ENCODE measurements around the gene CRLF1. TPM values are rescaled to one million over a fixed set of nuclear protein-coding genes. Genes with fewer than 3 reads are reported as not detected.

Gene CRLF1
- total and polyA plus RNA-seq, 2 donors (not counting 1 experiment from before 2014, with no cell fraction given), result not detected

DNA sequence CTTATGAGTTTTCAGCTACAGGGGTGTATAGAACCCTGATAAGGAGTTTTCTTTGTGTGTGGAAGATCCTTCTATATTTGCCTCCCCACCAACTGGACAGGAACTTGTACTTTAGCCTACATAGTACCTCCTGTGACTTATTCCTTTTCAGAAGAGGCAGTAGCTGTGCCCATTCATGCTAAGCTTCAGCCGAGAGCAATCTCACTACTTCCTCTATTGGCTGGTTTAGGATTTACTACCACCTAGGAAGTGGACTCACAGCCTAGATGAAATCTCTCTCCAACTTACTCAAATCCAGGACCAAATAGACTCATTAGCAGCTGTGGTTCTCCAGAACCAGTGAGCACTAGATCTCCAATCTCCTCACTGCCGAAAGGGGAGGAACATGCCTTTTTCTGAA, 20.3 kb downstream of the CRLF1 start:
- POLR2A ChIA-PET, result interaction anchor here (3.0 kb wide), 1 partner anchor 15 kb away, joined by 9 read pairs; the partner anchor contains the start of gene UBA52
- 0% methylated on average over 1 of the region's 2 CpGs for WGBS (ENCODE audit: insufficient coverage)

DNA sequence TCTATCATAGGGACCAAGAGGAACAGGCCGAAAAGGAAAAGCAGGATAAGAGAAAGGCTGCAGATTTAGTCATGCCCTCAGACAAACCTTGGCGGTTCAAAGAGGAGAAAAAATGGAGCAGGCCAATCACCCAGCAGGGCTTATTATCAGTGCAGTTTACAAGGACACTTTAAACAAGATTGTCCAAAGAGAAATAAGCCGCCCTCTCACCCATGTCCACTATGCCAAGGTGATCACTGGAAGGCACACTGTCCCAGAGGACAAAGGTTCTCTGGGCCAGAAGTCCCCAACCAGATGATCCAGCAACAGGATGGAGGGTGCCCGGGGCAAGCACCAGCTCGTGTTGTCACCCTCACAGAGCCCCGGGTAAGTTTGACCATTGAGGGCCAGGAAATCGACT, 26.3 kb downstream of the CRLF1 start:
- Histone ChIP-seq H3K9me3 (ENCODE audit: control extremely low read depth in 1 of 3, control insufficient read depth in 2 of 3, insufficient read depth in 1 of 3, low read length in 2 of 3) (no peaks in the 10 kb centered on the region), H3K9ac (ENCODE audit: low read length) (no peak overlapping the region), H2AFZ (ENCODE audit: insufficient read depth, low read depth, low read length, poor library complexity, severe bottlenecking) (no peak overlapping the region), H4K20me1 (ENCODE audit: control insufficient read depth, insufficient read depth, low read length, poor library complexity, severe bottlenecking) (peaks cover 5% of the 10 kb centered on the region), H3K79me2 (ENCODE audit: control insufficient read depth, insufficient read depth, low read length) (no peaks in the 10 kb centered on the region), H3K4me1 (ENCODE audit: control insufficient read depth in 2 of 2, insufficient read depth in 2 of 2, low read length in 2 of 2) (peaks cover 0 to under 1% of the 10 kb centered on the region in 2 donors), H3K4me2 (replicated peaks; ENCODE audit: low read depth, low read length, poor library complexity, severe bottlenecking) (no peak overlapping the region), H3K4me3 (ENCODE audit: control extremely low read depth in 1 of 5, extremely low read depth in 1 of 5, insufficient read depth in 1 of 5, low read depth in 2 of 5, low read length in 4 of 5) (no peak overlapping the region), H3K27me3 (replicated peaks in 1 of 4; ENCODE audit: control extremely low read depth in 1 of 4, control insufficient read depth in 3 of 4, insufficient read depth in 4 of 4, low read length in 3 of 4) (no peaks in the 10 kb centered on the region), H3K36me3 (replicated peaks in 1 of 2; ENCODE audit: control extremely low read depth in 1 of 2, control insufficient read depth in 1 of 2, extremely low read depth in 1 of 2, insufficient read depth in 2 of 2, low read length in 1 of 2) (peaks cover 0 to 23% of the 10 kb centered on the region in 2 experiments), H3K27ac (ENCODE audit: low read length in 2 of 2) (no peak overlapping the region)
- no peaks in the 10 kb centered on the region for H3K4me1 Mint-ChIP-seq
- ChIA-PET POLR2A (no interaction called here), CTCF (interaction anchor here (1.2 to 1.4 kb wide), 3 partner anchors 9 to 60 kb away, joined by 3 to 7 read pairs (median 4); partner anchors contain the start of gene REX1BD)
- no peaks in the 10 kb centered on the region for H3K27me3 Mint-ChIP-seq
- intact Hi-C loops (cut with micrococcal nuclease), result no loop called here
- H3K9me3 Mint-ChIP-seq (ENCODE audit: insufficient read depth), result no peaks in the 10 kb centered on the region
- TF ChIP-seq, protein P1, sequence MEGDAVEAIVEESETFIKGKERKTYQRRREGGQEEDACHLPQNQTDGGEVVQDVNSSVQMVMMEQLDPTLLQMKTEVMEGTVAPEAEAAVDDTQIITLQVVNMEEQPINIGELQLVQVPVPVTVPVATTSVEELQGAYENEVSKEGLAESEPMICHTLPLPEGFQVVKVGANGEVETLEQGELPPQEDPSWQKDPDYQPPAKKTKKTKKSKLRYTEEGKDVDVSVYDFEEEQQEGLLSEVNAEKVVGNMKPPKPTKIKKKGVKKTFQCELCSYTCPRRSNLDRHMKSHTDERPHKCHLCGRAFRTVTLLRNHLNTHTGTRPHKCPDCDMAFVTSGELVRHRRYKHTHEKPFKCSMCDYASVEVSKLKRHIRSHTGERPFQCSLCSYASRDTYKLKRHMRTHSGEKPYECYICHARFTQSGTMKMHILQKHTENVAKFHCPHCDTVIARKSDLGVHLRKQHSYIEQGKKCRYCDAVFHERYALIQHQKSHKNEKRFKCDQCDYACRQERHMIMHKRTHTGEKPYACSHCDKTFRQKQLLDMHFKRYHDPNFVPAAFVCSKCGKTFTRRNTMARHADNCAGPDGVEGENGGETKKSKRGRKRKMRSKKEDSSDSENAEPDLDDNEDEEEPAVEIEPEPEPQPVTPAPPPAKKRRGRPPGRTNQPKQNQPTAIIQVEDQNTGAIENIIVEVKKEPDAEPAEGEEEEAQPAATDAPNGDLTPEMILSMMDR (IDR thresholded peaks at IDR 0.05), result no peak
- H3K27ac Mint-ChIP-seq, result no peak overlapping the region
- WGBS (ENCODE audit: insufficient coverage), result 85% methylated on average over 7 of the region's 7 CpGs
- DNase-seq (no peak), ATAC-seq (ENCODE audit: low read depth) (no peak)
- H3K4me3 Mint-ChIP-seq, result no peak overlapping the region

More for the DNA sequence above, 20.3 kb downstream of the CRLF1 start:
- peak; percentile 51 for DNase-seq
- no peaks in the 10 kb centered on the region for H3K27me3 ChIP-seq (replicated peaks in 1 of 4; ENCODE audit: control extremely low read depth in 1 of 4, control insufficient read depth in 3 of 4, insufficient read depth in 4 of 4, low read length in 3 of 4)
- no peak for TF ChIP-seq EZH2 (IDR thresholded peaks at IDR 0.05; ENCODE audit: borderline replicate concordance, insufficient read depth, low read depth, low read length, poor library complexity, severe bottlenecking)
- TF ChIP-seq, protein P1 (IDR thresholded peaks at IDR 0.05), result peak; percentile 29
- Mint-ChIP-seq H3K4me3 (peak overlapping the region; percentile 34), H3K27ac (peak overlapping the region; percentile 53), H3K9me3 (ENCODE audit: insufficient read depth) (no peaks in the 10 kb centered on the region), H3K27me3 (no peaks in the 10 kb centered on the region), H3K4me1 (peaks cover 28% of the 10 kb centered on the region)
- no peak overlapping the region for H2AFZ ChIP-seq (ENCODE audit: insufficient read depth, low read depth, low read length, poor library complexity, severe bottlenecking)
- H3K79me2 ChIP-seq (ENCODE audit: control insufficient read depth, insufficient read depth, low read length), result no peaks in the 10 kb centered on the region
- no peak overlapping the region for H3K27ac ChIP-seq (ENCODE audit: low read length in 2 of 2)
- CTCF ChIA-PET, result interaction anchor here (0.6 to 2.3 kb wide), 6 partner anchors 8 to 66 kb away, joined by 3 to 6 read pairs (median 3); partner anchors contain the start of genes KXD1 and UBA52
- no peak overlapping the region for H3K4me3 ChIP-seq (ENCODE audit: control extremely low read depth in 1 of 5, extremely low read depth in 1 of 5, insufficient read depth in 1 of 5, low read depth in 2 of 5, low read length in 4 of 5)
- peaks cover 0 to 6% of the 10 kb centered on the region in 2 experiments for H3K36me3 ChIP-seq (replicated peaks in 1 of 2; ENCODE audit: control extremely low read depth in 1 of 2, control insufficient read depth in 1 of 2, extremely low read depth in 1 of 2, insufficient read depth in 2 of 2, low read length in 1 of 2)
- no peak overlapping the region for H3K4me2 ChIP-seq (replicated peaks; ENCODE audit: low read depth, low read length, poor library complexity, severe bottlenecking)
- no peak for ATAC-seq (ENCODE audit: low read depth)
- no peak overlapping the region for H3K9ac ChIP-seq (ENCODE audit: low read length)
- peaks cover 10% of the 10 kb centered on the region for H4K20me1 ChIP-seq (ENCODE audit: control insufficient read depth, insufficient read depth, low read length, poor library complexity, severe bottlenecking)
- H3K9me3 ChIP-seq (ENCODE audit: control extremely low read depth in 1 of 3, control insufficient read depth in 2 of 3, insufficient read depth in 1 of 3, low read length in 2 of 3), result no peaks in the 10 kb centered on the region
- intact Hi-C loops (cut with micrococcal nuclease), result loop anchor here (5.0 kb wide), 1 partner anchor 44 kb away; the partner anchor contains the start of gene FKBP8
- H3K4me1 ChIP-seq (ENCODE audit: control insufficient read depth in 2 of 2, insufficient read depth in 2 of 2, low read length in 2 of 2), result peaks cover 18 to 39% of the 10 kb centered on the region in 2 donors

All from B cell (primary cell).